Measurements from ENCODE around the gene HMBS.

DNA sequence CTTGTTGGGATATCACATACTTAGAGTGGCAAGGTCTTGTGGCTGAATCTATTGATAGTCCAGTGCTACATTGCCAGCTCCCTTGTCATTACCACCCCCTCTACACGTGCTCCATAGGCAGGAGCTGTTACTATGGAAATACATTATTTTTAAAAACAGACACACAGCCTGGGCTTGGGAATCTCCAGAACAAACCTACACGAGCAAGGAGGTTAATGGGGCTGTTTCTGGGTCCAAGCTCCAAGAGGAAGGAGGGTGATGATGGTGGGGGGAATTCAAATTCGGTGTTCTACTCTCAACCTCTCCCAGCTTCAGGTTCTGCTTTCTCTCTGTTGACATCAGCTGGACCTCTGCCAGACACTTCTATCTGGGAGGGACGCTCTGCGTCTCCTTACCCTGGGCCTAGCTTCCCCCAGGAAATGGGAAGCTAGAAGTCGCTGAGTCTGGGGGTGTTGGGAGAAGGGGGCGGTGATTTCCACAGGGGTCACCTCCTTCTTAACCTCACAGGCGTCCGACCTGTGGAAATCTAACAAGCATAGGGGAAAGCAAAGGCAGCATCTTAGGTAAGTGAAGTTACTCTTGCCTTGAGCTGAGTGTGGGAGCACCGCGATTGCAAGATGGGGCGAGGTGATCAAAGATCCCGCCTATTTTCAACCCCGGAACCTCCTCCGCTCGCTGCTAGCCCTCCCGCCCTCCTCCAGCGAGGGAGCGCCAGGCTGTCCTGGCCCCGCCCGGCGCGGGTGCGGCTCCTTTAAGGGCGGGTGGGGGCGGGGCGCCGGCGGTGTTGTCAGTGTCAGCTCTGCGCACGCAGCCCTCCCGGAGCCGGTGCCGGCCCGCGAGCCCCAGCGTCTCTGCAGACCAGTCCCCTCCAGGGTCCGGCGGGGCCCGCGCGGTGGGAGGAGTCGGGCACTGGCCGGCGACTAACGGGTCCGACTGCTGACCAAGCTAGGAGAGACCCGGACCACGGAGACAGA, 22.2 kb downstream of the HMBS start, which contains the start of gene C2CD2L:
- TF ChIP-seq, protein P1, sequence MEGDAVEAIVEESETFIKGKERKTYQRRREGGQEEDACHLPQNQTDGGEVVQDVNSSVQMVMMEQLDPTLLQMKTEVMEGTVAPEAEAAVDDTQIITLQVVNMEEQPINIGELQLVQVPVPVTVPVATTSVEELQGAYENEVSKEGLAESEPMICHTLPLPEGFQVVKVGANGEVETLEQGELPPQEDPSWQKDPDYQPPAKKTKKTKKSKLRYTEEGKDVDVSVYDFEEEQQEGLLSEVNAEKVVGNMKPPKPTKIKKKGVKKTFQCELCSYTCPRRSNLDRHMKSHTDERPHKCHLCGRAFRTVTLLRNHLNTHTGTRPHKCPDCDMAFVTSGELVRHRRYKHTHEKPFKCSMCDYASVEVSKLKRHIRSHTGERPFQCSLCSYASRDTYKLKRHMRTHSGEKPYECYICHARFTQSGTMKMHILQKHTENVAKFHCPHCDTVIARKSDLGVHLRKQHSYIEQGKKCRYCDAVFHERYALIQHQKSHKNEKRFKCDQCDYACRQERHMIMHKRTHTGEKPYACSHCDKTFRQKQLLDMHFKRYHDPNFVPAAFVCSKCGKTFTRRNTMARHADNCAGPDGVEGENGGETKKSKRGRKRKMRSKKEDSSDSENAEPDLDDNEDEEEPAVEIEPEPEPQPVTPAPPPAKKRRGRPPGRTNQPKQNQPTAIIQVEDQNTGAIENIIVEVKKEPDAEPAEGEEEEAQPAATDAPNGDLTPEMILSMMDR (IDR thresholded peaks at IDR 0.05; ENCODE audit: low read length) = no peak
- TF ChIP-seq EZH2phosphoT487 (IDR thresholded peaks at IDR 0.05; ENCODE audit: low read length) (no peak), EZH2 (optimal IDR thresholded peaks at IDR 0.05; ENCODE audit: low read depth, low read length) (no peak)

Measured in MM.1S (cell line).